Fibroblast of skin of back (primary cell): ENCODE data around the gene NUDT15.
"Not testable (repeated sequence)": the region's sequence is repeated elsewhere in the genome, so short reads cannot be mapped to it uniquely, and the experiment has no call there.

Experiments used
- DNase-seq: peaks from one replicate; pipeline ENCODE4 v3.0.0-alpha.2; 2013

NUDT15 gene

DNA sequence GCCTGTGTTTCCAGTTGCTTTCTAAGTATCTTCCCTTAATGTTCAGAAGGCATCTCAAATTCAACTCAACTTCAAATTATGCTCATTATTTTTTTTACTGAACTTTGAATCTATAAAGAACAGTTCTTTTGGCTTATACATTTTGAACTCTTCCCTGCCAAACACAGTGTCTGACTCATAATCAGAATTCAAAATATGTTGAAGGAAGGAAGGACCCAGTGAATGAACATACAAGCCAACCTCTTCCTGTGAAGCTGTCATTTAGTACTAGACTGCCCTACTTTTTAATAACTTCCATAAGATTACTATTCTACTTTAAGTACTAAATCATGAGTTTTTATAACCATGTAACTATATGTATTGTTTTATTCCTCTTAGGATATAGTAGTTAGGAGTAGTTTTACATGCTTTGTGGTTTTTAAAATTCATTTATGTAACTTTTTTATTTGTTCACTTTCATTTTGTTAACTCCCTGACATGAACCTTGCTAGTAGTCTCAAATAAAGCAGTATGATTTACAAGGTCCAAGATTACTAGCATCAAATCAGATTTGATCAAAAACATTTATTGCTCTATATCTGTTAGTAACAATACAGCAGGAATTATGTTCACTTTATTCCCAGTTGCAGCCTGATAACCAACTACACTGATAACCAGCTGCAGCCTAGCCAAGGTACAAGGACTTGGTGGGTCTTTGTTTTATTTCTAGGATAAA is 6.4 kb downstream of the NUDT15 start:
- DNase-seq, result peak; percentile 80

- DNase-seq, result no peak
Observed at GRCh38 chr13:48050550-48050949, 13.0 kb downstream of the NUDT15 start.

GRCh38 chr13:48054601-48055000 is 17.1 kb downstream of the NUDT15 start:
- no peak for DNase-seq

DNA sequence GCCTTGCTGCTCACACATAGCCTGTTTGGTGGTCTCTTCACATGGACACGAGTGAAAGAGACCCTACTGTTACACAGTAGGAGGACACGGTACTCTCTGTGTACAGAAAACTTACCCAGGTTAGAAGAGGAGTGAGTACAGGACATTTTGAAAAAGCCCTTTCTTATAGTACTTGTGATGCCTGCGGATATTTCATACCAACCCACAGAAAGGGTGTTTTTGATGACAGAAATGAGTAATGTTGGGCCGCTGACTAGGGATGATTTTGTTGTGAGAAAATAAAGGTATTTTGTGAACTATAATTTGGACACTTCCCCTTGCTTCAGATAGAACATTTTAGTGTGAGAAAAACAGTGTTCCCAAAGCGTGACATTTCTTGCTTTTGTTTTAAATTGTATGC is 18.2 kb downstream of the NUDT15 start:
- no peak for DNase-seq

- not testable (repeated sequence) for DNase-seq
Observed at GRCh38 chr13:48058536-48058935, 21.0 kb downstream of the NUDT15 start.

- not testable (repeated sequence) for DNase-seq
Observed at GRCh38 chr13:48059951-48060350, 22.4 kb downstream of the NUDT15 start.

DNA sequence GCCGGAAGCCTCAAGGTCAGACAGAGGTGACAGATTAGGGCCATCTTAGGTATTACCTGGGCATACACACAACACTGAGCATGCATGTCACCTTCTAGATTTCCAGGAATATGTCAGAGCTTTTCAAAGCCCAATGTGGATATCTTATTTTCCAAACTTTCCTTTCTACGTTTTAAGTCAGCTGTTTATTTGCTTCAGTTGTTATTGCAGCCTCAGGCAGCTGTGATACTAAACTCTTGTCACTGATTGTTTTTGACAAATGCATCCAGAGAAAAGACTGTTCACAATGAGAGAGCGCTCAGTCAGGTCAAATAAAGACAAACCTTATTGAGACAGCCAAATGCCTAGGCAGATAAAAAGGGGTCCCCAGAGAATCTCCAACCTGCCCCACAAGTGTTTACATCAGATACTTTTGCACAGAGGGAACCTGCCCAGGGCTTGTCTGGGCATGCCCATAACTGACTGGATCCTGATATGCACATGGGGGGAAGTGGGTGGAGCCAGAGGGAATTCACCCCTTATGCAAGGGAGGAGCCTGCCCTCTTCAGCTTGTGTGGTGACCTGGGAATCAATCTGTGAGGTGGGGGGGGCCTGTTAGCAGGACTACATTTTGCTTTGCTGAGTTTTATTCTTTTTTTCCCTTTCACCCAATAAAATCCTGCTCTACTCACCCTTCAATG is 28.9 kb downstream of the NUDT15 start:
- DNase-seq, result peak; percentile 35

GRCh38 chr13:48068036-48068435 is 30.5 kb downstream of the NUDT15 start:
- DNase-seq, result no peak

DNA sequence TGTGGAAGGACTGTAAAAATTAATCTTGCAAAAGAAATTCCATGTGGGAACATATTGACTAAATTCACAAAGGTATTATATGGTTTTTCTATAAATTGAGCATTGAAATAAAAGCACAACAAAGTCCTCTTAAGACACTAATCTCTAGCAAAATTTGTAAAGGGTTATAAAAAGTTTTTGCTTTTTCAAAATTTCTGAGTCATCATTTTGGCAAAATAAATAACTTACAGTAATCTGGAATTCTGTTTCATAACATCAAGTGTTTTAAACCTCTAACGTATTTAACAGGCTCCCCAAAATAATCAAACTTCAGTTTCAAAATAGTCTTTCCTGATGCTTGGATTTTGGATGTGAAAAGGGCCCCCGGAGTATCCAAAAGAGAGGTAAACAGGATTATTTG is 31.4 kb downstream of the NUDT15 start:
- no peak for DNase-seq

GRCh38 chr13:48069573-48069972 is 32.0 kb downstream of the NUDT15 start:
- no peak for DNase-seq

- DNase-seq, result no peak
Observed at GRCh38 chr13:48070942-48071341, 33.4 kb downstream of the NUDT15 start.

- DNase-seq, result peak; percentile 10
Observed at GRCh38 chr13:48072304-48072703, 34.8 kb downstream of the NUDT15 start.

DNA sequence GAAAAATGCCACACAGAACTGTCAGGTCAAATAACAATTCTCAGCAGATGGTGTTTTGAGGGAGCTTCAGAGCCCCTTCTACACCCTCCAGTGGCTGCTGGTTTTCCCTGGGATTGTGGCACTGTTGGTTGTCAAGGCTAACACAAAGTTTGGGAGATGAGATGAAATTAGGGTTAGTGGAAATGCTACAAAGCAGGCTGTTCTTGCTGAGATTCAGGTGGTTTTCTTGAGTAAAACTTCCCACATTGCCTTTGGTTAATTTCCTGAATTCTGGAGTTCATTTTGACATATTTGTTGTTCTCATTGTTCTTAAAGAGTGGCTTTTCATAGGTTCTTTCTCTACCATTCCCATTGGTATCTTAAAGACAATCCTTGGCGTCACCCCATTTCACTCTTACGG is 35.3 kb downstream of the NUDT15 start:
- DNase-seq, result no peak

DNA sequence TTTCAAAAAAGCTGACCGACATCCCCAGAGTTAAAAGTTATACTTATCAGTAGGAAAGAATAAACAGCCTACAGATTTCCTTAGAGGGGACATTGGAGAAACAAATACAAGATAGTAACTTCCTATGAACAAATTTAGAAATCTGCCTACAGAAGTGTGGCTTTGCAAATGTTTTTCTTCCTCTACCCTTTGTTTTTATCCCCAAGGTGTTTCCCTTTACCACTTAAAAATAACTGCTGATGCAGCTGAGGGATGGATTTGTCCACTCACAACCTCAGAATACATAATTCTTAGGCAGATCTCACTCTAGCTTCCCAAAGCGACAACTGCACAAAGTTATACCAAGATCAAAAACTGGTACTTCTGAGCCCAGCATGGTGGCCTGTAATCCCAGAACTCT is 36.5 kb downstream of the NUDT15 start:
- no peak for DNase-seq

GRCh38 chr13:48078251-48078656 is 40.7 kb downstream of the NUDT15 start:
- no peak for DNase-seq

DNA sequence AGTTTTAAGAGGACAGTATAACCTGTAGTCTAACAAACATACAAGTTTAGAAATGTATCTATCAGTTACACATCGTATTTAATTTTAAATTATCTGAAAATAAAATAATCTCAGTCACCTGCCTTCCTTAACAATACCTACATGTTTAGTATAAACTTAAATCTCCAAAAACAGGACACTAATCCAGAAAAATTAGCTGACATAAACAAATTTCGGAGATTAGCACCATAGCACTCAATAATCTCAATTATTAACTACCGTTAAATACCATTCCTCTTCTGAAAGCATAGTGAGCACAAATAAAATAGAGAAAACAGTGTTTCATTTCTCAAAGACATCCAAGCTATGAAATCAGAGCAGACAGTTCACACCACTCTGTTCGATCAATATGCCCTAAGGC is 44.2 kb downstream of the NUDT15 start:
- no peak for DNase-seq

DNA sequence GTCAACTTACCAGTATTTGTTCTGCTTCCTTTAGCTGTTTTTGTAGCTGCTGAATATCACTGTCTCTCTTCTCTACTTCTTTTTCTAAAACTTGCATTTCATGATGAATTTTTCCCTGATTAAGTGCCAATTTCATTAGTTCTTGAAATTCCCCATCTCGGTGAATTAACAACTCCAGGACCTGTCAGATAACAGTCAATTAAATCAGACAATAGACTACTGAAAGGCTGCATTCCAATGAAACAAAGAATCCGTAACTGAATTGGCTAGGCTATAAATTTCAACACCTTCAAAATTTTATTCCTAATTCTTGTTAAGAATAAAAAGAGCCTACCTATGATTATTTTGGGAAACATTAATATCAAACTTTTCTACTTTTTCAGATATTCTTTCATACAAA is 48.7 kb downstream of the NUDT15 start:
- DNase-seq, result no peak

- DNase-seq, result no peak
Observed at GRCh38 chr13:48093588-48093987, 56.1 kb downstream of the NUDT15 start.

GRCh38 chr13:48094404-48094780 is 56.9 kb downstream of the NUDT15 start:
- no peak for DNase-seq

DNA sequence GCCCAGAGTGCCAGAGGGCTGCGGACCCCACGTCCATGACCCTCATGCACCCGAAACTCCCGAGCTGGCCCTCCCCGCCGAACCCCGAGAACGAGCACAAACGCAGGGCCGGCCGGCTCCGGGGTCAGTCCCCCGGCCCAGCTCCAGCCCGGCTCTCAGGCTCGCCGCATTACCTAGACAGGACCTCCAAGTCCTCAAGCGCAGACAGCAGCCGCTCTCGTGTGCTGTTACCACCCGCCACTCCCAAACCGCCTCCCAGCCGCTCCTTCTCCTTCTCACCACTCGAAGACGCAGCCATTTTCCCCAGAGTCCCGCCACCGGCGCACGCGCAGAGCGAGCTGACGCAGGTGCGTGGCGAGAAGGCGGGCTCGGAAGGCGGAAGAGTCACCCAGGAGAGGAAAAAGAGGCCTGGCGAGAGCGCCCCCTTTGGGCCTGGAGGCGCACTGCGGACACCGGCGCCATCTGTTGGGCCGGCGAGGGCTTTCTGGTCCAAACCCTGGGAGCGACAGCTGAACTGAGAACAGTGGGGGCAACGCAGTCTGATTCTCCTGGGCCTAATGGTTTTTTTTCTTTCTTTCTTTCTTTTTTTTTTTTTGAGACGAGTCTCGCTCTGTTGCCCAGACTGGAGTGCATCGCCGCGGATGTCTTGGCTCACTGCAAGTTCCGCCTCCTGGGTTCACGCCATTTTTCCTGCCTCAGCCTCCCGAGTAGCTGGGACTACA is 57.4 kb downstream of the NUDT15 start, which contains the start of gene MED4:
Gene MED4, minus strand, starts transcription at position 324 of the 722 bp plus-strand sequence. Its CDS starts 26 bp downstream, at position 298.
- peak; percentile 93 for DNase-seq

- DNase-seq, result no peak
Observed at GRCh38 chr13:48096670-48097069, 59.1 kb downstream of the NUDT15 start.
